HepG2 (cell line): ENCODE data around the gene VWA1. TPM values are rescaled to one million over a fixed set of nuclear protein-coding genes. Genes with fewer than 3 reads are reported as not detected.
A peak's percentile ranks its signal among the peaks of the same experiment; 100 is the strongest.

Source experiments
- CCAR2 ChIP-seq: fragments of 200-400 bp; formaldehyde crosslinking; optimal IDR thresholded peaks from 2 replicates; pipeline ENCODE3; 2018; ENCODE audit warnings: low read depth, mild to moderate bottlenecking, low read length, moderate library complexity
- NFE2L1 ChIP-seq: sonication (generic); formaldehyde crosslinking; IDR thresholded peaks from 2 replicates; pipeline ENCODE4 v1.4.0; 2020; ENCODE audit warnings: missing genetic modification reagents, mild to moderate bottlenecking, borderline replicate concordance
- RCOR2 ChIP-seq: IDR thresholded peaks from 2 replicates; pipeline ENCODE4 v1.6.1; 2016; ENCODE audit warnings: missing biosample characterization, missing genetic modification reagents
- SMAD1 ChIP-seq: sonication (generic); formaldehyde crosslinking; IDR thresholded peaks from 2 replicates; pipeline ENCODE4 v1.4.0; 2020; ENCODE audit warnings: missing genetic modification reagents, low read depth, mild to moderate bottlenecking, borderline replicate concordance
- SMARCE1 ChIP-seq: fragments of 450-650 bp; IDR thresholded peaks from 2 replicates; pipeline ENCODE4 v1.6.1; 2017; ENCODE audit warnings: borderline replicate concordance
- SP2 ChIP-seq: sonication (generic); formaldehyde crosslinking; IDR thresholded peaks from 2 replicates; pipeline ENCODE4 v1.5.1; 2020; ENCODE audit warnings: mild to moderate bottlenecking, missing genetic modification reagents
- TAF15 ChIP-seq: fragments of 200-400 bp; formaldehyde crosslinking; IDR thresholded peaks from one replicate; pipeline ENCODE4 v1.6.1; 2018; ENCODE audit warnings: mild to moderate bottlenecking, low read depth, low read length; ENCODE audit not compliant: poor library complexity, severe bottlenecking
- WIZ ChIP-seq: sonication (generic); formaldehyde crosslinking; IDR thresholded peaks from 2 replicates; pipeline ENCODE4 v1.5.1; 2020; ENCODE audit warnings: mild to moderate bottlenecking, missing genetic modification reagents
- ZFP90 ChIP-seq: sonication (generic); formaldehyde crosslinking; IDR thresholded peaks from 2 replicates; pipeline ENCODE4 v1.8.0; 2022; ENCODE audit warnings: missing genetic modification reagents, mild to moderate bottlenecking, inconsistent platforms, borderline replicate concordance
- ZMYM2 ChIP-seq: sonication (generic); formaldehyde crosslinking; IDR thresholded peaks from 2 replicates; pipeline ENCODE4 v1.8.0; 2022; ENCODE audit warnings: mild to moderate bottlenecking, missing genetic modification reagents
- ZNF10 ChIP-seq: sonication (generic); formaldehyde crosslinking; IDR thresholded peaks from 2 replicates; pipeline ENCODE4 v1.4.0; 2020; ENCODE audit warnings: mild to moderate bottlenecking, low read depth, missing genetic modification reagents, borderline replicate concordance
- ZNF232 ChIP-seq: sonication (generic); formaldehyde crosslinking; IDR thresholded peaks from 2 replicates; pipeline ENCODE4 v1.4.0; 2020; ENCODE audit warnings: missing genetic modification reagents, borderline replicate concordance
- ZNF282 ChIP-seq: fragments of 450-650 bp; IDR thresholded peaks from 2 replicates; pipeline ENCODE4 v1.6.1; 2018; ENCODE audit not compliant: partially characterized antibody
- ZNF335 ChIP-seq: sonication (generic); formaldehyde crosslinking; IDR thresholded peaks from 2 replicates; pipeline ENCODE4 v1.4.0; 2020; ENCODE audit warnings: missing genetic modification reagents
- ZNF414 ChIP-seq: sonication (generic); formaldehyde crosslinking; IDR thresholded peaks from 2 replicates; pipeline ENCODE4 v1.5.0; 2020; ENCODE audit warnings: missing genetic modification reagents
- ZNF646 ChIP-seq: sonication (generic); formaldehyde crosslinking; IDR thresholded peaks from 2 replicates; pipeline ENCODE4 v1.9.0; 2021; ENCODE audit warnings: mild to moderate bottlenecking, missing genetic modification reagents
- polyA plus RNA-seq, 8 experiments: library from polyadenylated mRNA; depleted of rRNA in 3 of 8; stranded (reverse) in 7 of 8; unstranded in 1 of 8; fragments of >200 nt; fragmentation: Illumina TruSeq in 4 of 8; extraction: Trizol in 4 of 8; gene quantifications; 2 replicates each; pipeline versions ENCODE4 v1.2.1 to v1.2.3, GENCODE V29; 2011 to 2016; ENCODE audit warnings: low read depth in 4 of 8, missing spikeins in 1 of 8, mixed read lengths in 1 of 8; ENCODE audit not compliant: insufficient read depth in 1 of 8
- total RNA-seq, 5 experiments: library from RNA; depleted of rRNA; stranded (reverse); fragments of >200 nt; fragmentation: Illumina TruSeq; extraction: Trizol; gene quantifications; 2 replicates each; pipeline ENCODE4 v1.2.3, GENCODE V29; 2016; ENCODE audit warnings: low read depth in 1 of 5
- TF ChIP-seq, protein P1 (sequence below): sonication (generic); formaldehyde crosslinking; IDR thresholded peaks from 2 replicates; pipeline ENCODE4 v1.5.0; 2020; ENCODE audit warnings: mild to moderate bottlenecking, missing genetic modification reagents
- TF ChIP-seq, protein P2 (sequence below): sonication (generic); formaldehyde crosslinking; IDR thresholded peaks from 2 replicates; pipeline ENCODE4 v1.8.0; 2022; ENCODE audit warnings: missing genetic modification reagents, mild to moderate bottlenecking, borderline replicate concordance
- TF ChIP-seq, protein P3 (sequence below): sonication (generic); formaldehyde crosslinking; IDR thresholded peaks from 2 replicates; pipeline ENCODE4 v1.4.0; 2020; ENCODE audit warnings: missing genetic modification reagents

VWA1 gene
- total and polyA plus RNA-seq, 2 of the 13 experiments (the other 11 are each of a cell fraction or from before 2014, with no cell fraction given): 40.9 to 57.5 TPM

DNA sequence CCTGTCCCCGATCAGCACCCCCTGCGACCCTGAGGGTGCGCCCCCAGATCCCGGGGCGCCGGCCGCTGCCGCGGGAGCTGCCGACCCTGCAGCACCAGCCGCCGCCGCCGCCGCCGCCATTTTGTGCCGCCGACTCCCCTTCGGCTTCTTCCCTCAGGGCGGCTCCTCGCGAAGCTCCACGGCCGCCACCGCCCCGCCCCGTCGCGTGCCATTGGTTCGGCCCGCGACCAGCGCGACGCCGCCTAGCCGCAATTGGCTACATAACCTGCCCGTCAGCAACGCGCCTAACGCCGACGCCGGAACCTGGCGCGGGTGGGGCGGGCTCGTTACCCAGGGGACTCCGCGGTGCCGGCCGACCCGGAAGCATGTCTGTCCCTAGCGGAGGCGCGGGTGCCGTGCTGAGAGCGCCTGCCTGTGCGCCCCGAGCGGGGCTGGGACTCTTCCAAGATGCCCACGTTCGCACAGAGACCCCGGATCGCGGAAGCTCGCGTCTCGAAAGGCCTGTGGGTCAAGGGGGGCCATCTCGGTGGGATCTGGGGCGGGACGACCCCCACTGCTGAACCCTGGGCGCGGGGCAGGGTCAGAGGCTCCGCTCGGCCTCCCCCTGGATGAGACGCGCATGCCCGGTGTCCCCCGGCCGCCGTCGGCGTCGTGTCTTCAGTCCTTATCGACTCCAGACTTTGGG lies 36.2 kb upstream of the VWA1 start, which contains the start of gene CCNL2 (continued):
- TF ChIP-seq, protein P1, sequence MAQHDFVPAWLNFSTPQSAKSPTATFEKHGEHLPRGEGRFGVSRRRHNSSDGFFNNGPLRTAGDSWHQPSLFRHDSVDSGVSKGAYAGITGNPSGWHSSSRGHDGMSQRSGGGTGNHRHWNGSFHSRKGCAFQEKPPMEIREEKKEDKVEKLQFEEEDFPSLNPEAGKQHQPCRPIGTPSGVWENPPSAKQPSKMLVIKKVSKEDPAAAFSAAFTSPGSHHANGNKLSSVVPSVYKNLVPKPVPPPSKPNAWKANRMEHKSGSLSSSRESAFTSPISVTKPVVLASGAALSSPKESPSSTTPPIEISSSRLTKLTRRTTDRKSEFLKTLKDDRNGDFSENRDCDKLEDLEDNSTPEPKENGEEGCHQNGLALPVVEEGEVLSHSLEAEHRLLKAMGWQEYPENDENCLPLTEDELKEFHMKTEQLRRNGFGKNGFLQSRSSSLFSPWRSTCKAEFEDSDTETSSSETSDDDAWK (CRISPR knock-in tag): no peak
- TF ChIP-seq ZNF232 (CRISPR knock-in tag): no peak; the same call in 1 of the 2 replicates
- TF ChIP-seq NFE2L1 (CRISPR knock-in tag): no peak
- no peak for TF ChIP-seq WIZ
- TF ChIP-seq ZNF10 (CRISPR knock-in tag): no peak
- TF ChIP-seq, protein P2, sequence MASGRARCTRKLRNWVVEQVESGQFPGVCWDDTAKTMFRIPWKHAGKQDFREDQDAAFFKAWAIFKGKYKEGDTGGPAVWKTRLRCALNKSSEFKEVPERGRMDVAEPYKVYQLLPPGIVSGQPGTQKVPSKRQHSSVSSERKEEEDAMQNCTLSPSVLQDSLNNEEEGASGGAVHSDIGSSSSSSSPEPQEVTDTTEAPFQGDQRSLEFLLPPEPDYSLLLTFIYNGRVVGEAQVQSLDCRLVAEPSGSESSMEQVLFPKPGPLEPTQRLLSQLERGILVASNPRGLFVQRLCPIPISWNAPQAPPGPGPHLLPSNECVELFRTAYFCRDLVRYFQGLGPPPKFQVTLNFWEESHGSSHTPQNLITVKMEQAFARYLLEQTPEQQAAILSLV (CRISPR knock-in tag): peak; percentile 58; the same call in 1 of the 2 replicates
- TF ChIP-seq RCOR2: no peak
- TF ChIP-seq, protein P3, sequence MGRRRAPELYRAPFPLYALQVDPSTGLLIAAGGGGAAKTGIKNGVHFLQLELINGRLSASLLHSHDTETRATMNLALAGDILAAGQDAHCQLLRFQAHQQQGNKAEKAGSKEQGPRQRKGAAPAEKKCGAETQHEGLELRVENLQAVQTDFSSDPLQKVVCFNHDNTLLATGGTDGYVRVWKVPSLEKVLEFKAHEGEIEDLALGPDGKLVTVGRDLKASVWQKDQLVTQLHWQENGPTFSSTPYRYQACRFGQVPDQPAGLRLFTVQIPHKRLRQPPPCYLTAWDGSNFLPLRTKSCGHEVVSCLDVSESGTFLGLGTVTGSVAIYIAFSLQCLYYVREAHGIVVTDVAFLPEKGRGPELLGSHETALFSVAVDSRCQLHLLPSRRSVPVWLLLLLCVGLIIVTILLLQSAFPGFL (CRISPR knock-in tag): no peak
- TF ChIP-seq ZNF282: no peak
- TF ChIP-seq TAF15: no peak
- no peak for TF ChIP-seq ZMYM2 (CRISPR knock-in tag)
- TF ChIP-seq ZNF335 (CRISPR knock-in tag): no peak
- TF ChIP-seq ZNF414 (CRISPR knock-in tag): peak; percentile 61; the same call in 1 of the 2 replicates
- no peak for TF ChIP-seq ZFP90 (CRISPR knock-in tag)
- no peak for TF ChIP-seq SMARCE1
- TF ChIP-seq ZNF646 (CRISPR knock-in tag): no peak
- peak; percentile 99 for TF ChIP-seq SP2 (CRISPR knock-in tag)
- TF ChIP-seq CCAR2: no peak
- no peak for TF ChIP-seq SMAD1 (CRISPR knock-in tag)
